ENCODE measurements around the gene TMEM145.

DNA sequence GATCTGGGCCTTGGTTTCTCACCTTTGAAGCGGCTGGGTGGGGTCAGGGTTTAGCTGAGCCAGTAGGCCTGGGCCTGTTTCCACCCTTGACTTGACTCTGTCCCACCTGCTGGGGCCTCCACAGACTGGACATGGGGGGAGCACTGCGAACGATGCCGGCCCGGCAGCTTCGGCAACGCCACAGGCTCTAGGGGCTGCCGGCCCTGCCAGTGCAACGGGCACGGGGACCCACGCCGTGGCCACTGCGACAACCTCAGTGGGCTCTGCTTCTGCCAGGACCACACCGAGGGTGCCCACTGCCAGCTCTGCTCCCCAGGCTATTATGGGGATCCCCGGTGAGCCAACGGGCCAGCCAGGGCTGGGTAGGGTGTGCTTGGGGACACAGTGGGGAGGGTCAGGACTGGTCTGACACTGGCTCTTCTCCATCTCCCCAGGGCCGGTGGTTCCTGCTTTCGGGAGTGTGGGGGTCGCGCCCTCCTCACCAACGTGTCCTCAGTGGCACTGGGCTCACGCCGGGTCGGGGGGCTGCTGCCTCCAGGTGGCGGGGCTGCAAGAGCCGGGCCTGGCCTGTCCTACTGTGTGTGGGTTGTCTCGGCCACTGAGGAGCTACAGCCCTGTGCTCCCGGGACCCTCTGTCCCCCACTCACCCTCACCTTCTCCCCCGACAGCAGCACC lies 40.4 kb downstream of the TMEM145 start:
- TF ChIP-seq, protein P1, sequence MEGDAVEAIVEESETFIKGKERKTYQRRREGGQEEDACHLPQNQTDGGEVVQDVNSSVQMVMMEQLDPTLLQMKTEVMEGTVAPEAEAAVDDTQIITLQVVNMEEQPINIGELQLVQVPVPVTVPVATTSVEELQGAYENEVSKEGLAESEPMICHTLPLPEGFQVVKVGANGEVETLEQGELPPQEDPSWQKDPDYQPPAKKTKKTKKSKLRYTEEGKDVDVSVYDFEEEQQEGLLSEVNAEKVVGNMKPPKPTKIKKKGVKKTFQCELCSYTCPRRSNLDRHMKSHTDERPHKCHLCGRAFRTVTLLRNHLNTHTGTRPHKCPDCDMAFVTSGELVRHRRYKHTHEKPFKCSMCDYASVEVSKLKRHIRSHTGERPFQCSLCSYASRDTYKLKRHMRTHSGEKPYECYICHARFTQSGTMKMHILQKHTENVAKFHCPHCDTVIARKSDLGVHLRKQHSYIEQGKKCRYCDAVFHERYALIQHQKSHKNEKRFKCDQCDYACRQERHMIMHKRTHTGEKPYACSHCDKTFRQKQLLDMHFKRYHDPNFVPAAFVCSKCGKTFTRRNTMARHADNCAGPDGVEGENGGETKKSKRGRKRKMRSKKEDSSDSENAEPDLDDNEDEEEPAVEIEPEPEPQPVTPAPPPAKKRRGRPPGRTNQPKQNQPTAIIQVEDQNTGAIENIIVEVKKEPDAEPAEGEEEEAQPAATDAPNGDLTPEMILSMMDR (IDR thresholded peaks at IDR 0.05; ENCODE audit: low read length), result no peak
- TF ChIP-seq EZH2 (IDR thresholded peaks at IDR 0.05; ENCODE audit: borderline replicate concordance, low read length), result no peak

All from OCI-LY1 (cell line).